ENCODE results near the gene ALKBH6. TPM values are rescaled to one million over a fixed set of nuclear protein-coding genes. Genes with fewer than 3 reads are reported as not detected.
A peak's percentile ranks its signal among the peaks of the same experiment; 100 is the strongest.

ALKBH6 gene
- total and polyA plus RNA-seq, 10 of the 15 experiments (the other 5 are each of a cell fraction or from before 2014, with no cell fraction given): 1.2 to 56.5 (median 36.1) TPM

DNA sequence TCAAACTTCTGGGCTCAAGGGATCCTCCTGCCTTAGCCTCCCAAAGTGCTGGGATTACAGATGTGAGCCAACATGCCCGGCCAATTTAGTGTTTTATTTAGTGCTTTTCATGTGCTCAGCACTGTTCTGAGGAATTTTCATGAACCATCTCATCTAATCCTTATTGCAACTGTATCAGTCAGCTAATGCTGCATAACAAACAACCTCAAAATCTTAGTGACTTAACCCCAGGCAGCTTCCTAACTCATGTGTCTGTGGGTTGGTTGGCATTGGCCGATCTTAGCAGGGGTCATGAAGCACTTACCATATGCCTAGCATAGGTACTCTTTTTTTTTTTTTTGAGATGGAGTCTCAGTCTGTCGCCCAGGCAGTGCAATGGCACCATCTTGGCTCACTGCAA is 25.2 kb downstream of the ALKBH6 start:
- CTCF ChIA-PET: no interaction called here

DNA sequence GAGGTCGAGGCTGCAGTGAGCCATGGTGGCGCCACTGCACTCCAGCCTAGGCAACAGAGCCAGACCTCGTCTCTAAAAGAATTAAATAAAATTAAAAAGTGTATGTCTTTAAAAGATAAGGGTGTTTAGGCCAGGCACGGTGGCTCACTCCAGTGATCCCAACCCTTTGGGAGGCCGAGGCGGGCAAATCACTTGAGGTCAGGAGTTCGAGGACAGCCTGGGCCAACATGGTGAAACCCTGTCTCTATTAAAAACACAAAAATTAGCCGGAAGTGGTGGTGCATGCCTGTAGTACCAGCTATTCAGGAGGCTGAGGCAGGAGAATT is 26.5 kb downstream of the ALKBH6 start:
- Histone ChIP-seq H3K4me1 (ENCODE audit: control insufficient read depth, insufficient read depth, low read length) (peaks cover under 1% of the 10 kb centered on the region; the same call in 1 of the 2 replicates), H2AFZ (ENCODE audit: control insufficient read depth, low read depth, low read length) (no peak overlapping the region), H3K36me3 (ENCODE audit: control insufficient read depth in 2 of 2, insufficient read depth in 2 of 2, low read length in 1 of 2) (no peaks in the 10 kb centered on the region), H3K9me3 (replicated peaks; ENCODE audit: control insufficient read depth, insufficient read depth, low read length) (no peaks in the 10 kb centered on the region), H3K79me2 (ENCODE audit: control insufficient read depth, insufficient read depth, low read length) (no peaks in the 10 kb centered on the region), H3K27me3 (replicated peaks in 1 of 2; ENCODE audit: control insufficient read depth in 2 of 2, insufficient read depth in 2 of 2, low read length in 1 of 2) (peaks cover 0 to 2% of the 10 kb centered on the region in 2 experiments; a peak in 3 of 4 replicates), H4K20me1 (ENCODE audit: control insufficient read depth, insufficient read depth) (no peaks in the 10 kb centered on the region), H3K4me2 (ENCODE audit: control insufficient read depth, insufficient read depth) (0 out of 2 replicates have a peak overlapping the region, but pooled peaks have one; percentile 25), H3K4me3 (peak overlapping the region; percentile 47; the same call in 1 of the 2 replicates), H3K9ac (ENCODE audit: control insufficient read depth, insufficient read depth, low read length) (no peak overlapping the region; the same call in 1 of the 2 replicates), H3K27ac (ENCODE audit: control insufficient read depth, insufficient read depth) (no peak overlapping the region)
- ChIA-PET CTCF (interaction anchor here (1.0 kb wide), 1 partner anchor 38 kb away, joined by 3 read pairs; no protein-coding TSS in a partner anchor), SMC1A (ENCODE audit: uncharacterized antibody, unreplicated experiment) (no interaction called here), POLR2A (interaction anchor here (0.6 kb wide), 2 partner anchors 15 to 18 kb away, joined by 3 to 4 read pairs; no protein-coding TSS in a partner anchor), RAD21 (ENCODE audit: unreplicated experiment) (interaction anchor here (0.6 kb wide), 1 partner anchor 15 kb away, joined by 3 read pairs; no protein-coding TSS in a partner anchor)
- intact Hi-C loops (cut with micrococcal nuclease; ENCODE audit: unreplicated experiment): no loop called here
- ATAC-seq: no peak; the same call in 2 of the 3 replicates
- 16% methylated on average over 8 of the region's 8 CpGs for WGBS (ENCODE audit: insufficient coverage, insufficient replicate concordance, low lambda C conversion rate, missing lambda C conversion rate)
- TF ChIP-seq HDGF (IDR thresholded peaks at IDR 0.05) (no peak), RB1 (IDR thresholded peaks at IDR 0.05; ENCODE audit: borderline replicate concordance) (no peak), SIX5 (IDR thresholded peaks at IDR 0.05; ENCODE audit: low read depth, low read length, severe bottlenecking) (no peak)
- in situ Hi-C loops (cut with MboI): no loop called here
- BruUV-seq (replicated peaks): no TSS peak
- no peak for DNase-seq (ENCODE audit: low read depth, low spot score)
- FAIRE-seq: no peak

More for the DNA sequence above, 25.2 kb downstream of the ALKBH6 start:
- intact Hi-C loops (cut with micrococcal nuclease; ENCODE audit: unreplicated experiment): no loop called here
- DNase-seq (ENCODE audit: low read depth, low spot score) (no peak), FAIRE-seq (no peak), ATAC-seq (no peak)
- no peak for TF ChIP-seq DPF2 (IDR thresholded peaks at IDR 0.05)
- no peak for TF ChIP-seq GATAD2B (conservative IDR thresholded peaks at IDR 0.05; ENCODE audit: low read depth)
- POLR2A ChIA-PET: no interaction called here
- no TSS peak for BruUV-seq (replicated peaks)
- no peak overlapping the region for H2AFZ ChIP-seq (ENCODE audit: control insufficient read depth, low read depth, low read length)
- no peak overlapping the region for H3K4me2 ChIP-seq (ENCODE audit: control insufficient read depth, insufficient read depth)
- H3K4me1 ChIP-seq (ENCODE audit: control insufficient read depth, insufficient read depth, low read length): peaks cover 12% of the 10 kb centered on the region
- H3K36me3 ChIP-seq (ENCODE audit: control insufficient read depth in 2 of 2, insufficient read depth in 2 of 2, low read length in 1 of 2): no peaks in the 10 kb centered on the region
- H3K27ac ChIP-seq (ENCODE audit: control insufficient read depth, insufficient read depth): no peak overlapping the region
- no peak overlapping the region for H3K4me3 ChIP-seq
- no peaks in the 10 kb centered on the region for H3K79me2 ChIP-seq (ENCODE audit: control insufficient read depth, insufficient read depth, low read length)
- in situ Hi-C loops (cut with MboI): no loop called here
- no peaks in the 10 kb centered on the region for H3K9me3 ChIP-seq (replicated peaks; ENCODE audit: control insufficient read depth, insufficient read depth, low read length)
- RAD21 ChIA-PET (ENCODE audit: unreplicated experiment): no interaction called here
- SMC1A ChIA-PET (ENCODE audit: uncharacterized antibody, unreplicated experiment): interaction anchor here (0.6 kb wide), 1 partner anchor 116 kb away, joined by 4 read pairs; no protein-coding TSS in a partner anchor
- H3K27me3 ChIP-seq (replicated peaks in 1 of 2; ENCODE audit: control insufficient read depth in 2 of 2, insufficient read depth in 2 of 2, low read length in 1 of 2): peaks cover 0 to 2% of the 10 kb centered on the region in 2 experiments; a peak in 3 of 4 replicates
- WGBS (ENCODE audit: insufficient coverage, insufficient replicate concordance, low lambda C conversion rate, missing lambda C conversion rate): 84% methylated on average over 2 of the region's 3 CpGs
- no peak overlapping the region for H3K9ac ChIP-seq (ENCODE audit: control insufficient read depth, insufficient read depth, low read length)
- no peaks in the 10 kb centered on the region for H4K20me1 ChIP-seq (ENCODE audit: control insufficient read depth, insufficient read depth)
